CD4-positive, alpha-beta T cell treated with Interleukin-1 beta for 1 hour (primary cell): ENCODE measurements around the gene HOXB13.
"Not testable (repeated sequence)": the region's sequence is repeated elsewhere in the genome, so short reads cannot be mapped to it uniquely, and the experiment has no call there.

ENCODE experiments used
- DNase-seq, 2 donors: peaks; one replicate each; pipeline ENCODE4 v3.0.0-alpha.2; 2020 to 2022

HOXB13 gene

DNA sequence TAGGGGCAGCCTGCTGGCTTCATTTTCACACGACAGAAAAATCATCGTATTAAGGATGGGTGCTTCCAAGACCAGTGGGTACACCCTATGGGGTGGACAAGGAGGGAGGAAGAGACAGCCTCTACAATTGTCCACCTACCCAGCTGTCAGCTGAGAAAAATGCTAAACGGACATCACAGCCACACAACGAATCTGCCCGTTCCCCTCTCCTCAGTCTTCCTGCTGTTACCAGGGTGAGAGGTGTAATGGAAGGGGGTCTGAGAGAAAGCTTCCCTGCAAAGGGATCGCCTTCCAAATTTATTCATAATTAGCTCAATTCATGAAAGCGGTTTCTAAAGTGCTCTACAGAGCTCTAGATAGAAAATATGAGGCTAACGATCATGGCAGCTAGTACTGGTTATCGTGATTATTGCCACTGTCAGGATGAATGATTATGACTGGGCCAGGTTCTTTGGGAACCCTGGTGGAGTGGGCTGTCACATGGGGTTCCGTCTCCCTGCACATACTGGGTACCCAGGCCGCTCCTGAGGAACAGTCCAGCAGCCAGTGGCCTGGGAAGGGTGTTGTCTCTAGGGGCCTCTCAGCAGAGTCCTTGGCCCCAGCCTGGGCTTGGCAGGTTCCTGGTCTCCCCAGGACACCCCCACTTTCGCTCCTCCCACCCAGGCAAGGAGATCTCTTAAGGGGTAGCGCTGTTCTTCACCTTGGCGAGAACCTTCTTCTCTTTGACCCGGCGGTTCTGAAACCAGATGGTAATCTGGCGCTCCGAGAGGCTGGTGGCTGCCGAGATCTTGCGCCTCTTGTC, 2.2 kb downstream of the HOXB13 start:
- no peak for DNase-seq

DNA sequence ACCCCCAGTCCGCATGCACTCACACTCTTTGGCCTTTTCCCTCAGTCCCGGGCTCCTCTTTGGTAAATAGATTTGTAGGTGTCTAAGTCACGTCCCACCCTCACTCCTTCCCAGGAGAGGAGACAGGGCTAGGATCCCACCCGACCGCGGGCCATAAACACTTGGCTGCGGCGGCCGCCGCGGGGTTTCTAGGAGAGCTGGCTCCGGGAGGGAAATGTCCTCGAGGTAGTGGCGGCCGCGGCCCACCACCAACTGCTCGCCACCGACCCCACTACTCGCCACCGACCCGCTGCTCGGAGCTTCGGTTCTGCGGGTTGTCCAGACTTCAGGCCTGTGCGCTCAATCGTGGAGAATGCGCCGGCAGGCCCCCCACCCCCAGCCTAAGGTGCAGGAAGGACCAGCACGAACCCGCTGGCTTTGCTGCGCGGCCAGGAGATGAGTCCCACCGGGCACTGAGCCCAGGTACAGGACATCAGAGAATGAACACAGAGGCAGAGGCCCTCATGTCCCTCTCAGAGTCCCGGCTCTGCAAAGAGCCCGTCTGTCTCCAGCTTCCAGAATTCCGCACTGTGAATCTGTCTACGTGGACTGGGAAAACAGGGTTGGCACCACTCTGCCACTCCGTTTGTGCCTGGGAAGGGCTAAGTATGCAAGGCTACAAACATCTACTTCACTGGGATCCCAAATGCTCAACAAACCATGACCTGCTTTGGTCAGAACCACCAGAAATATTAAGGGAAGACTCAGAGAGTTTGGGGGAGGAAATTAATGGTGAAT, 3.1 kb downstream of the HOXB13 start:
- DNase-seq: no peak

DNA sequence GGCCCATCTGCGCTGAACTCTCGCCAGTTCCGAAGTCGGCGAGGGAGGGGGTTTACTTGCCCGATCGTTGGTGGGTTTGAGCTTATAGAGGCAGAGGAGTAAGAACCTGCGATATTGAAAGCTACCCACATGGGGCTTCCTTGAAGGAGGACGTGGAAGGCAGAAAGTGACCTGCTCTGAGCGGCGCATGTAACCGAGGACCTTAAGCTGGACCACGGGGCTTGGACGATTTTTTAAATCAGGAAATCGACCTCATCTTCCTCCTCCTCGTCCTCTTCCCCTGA, 3.6 kb downstream of the HOXB13 start:
- DNase-seq: no peak

DNA sequence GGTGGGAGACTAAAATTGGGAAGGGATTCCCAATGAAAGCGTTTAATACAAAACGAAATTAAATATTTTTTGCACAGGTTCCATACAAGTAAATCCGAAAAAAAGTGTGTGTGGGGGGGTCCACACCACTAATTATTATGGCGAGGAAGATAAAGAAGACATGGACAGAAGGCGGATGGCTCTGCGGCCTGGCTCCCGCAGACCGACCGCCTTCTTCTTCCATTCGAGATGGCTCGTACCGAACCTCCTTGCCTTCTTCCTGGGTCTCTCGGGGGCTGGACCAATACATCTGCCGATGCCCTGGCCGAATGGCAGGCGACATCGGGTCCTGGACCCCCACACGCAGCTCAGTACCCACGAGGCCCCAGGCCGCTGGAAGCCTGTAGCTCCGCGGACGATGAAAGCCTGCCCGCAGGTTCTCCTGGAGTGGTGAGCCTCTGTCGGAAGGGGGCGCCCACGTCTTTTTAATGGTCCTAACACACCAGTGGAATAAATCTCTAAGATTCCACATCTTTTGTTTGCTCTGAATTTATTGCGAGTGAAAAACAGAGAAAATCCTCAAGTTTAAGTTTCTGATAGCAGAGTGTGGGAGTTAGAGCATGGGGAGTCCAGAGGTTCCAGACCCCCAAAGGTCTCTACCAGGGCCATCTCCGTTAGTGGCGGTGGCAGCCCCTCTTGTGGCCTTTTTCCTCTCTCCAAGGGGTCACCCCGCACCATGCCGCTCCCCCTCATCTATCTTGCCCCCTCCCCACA, 4.1 kb downstream of the HOXB13 start:
- DNase-seq: peak; percentile 69 to 77

DNA sequence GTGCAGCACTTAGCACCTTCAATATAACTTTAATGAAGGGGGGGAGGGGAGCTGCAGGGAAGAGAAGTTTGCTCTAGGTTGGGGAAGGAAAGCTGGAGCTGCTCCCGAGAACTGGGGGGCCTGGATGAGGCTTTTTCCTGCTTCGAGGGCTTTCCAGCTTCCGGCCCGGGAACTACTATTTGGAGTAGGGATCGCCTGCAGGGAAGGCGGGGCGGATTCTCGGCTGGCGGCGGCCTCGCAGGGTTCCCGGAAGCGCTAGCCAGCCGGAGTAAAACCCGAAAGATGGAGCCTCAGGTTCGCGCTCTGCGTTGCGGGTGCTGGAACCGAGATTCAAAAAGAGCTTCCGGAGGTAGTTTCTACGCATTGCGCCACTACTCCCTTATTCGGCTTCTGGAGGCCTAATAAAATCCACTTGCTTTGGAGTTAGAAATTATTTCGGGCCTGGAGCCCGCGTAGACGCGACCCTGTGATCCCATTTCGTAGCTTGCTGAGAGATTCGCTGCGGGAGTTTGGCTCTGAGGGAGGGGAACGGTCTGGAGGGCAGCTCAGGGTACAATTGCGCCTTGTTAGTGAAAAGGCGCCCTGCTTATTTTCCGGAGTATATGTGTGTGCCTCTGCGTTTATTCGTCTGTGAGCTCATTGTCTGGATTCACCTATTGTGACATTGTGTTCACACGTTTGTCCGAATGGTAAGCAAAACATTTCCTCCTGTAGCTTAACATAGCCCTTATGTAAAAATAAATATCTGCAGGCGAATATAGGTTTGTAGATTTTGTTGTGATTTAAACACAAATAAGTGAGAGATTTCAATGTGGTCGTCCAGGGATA, 4.9 kb downstream of the HOXB13 start:
- DNase-seq: no peak

DNA sequence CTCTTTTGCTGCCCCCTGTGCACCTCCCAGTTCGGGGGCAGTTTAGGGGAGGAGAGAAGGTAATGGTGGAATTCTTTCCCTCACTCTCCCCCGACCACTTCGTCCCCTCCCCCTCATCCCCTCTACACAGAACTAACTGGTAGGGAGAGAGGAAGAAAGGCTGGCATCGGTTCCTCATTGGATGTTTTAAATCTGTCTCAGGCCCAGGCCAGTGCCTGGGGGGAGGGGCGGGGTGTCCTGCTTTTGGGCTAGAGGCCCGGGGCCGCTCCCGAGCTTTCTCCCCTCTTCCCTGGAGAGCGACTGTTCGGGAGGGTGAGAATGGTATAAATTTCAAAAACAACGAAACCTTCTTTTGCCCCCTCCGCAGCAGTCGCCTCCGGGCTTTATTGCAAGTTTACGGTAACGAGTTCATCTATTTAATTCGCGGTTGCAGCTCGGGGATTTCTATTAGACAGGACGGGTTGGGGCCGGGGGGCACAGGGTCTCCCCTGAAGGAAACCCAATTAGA, 5.6 kb downstream of the HOXB13 start, which contains the start of gene PRAC2:
Gene PRAC2, plus strand, starts transcription at position 271 of the 508 bp plus-strand sequence. CDS start 1,226 bp downstream, outside the sequence.
- DNase-seq: no peak

DNA sequence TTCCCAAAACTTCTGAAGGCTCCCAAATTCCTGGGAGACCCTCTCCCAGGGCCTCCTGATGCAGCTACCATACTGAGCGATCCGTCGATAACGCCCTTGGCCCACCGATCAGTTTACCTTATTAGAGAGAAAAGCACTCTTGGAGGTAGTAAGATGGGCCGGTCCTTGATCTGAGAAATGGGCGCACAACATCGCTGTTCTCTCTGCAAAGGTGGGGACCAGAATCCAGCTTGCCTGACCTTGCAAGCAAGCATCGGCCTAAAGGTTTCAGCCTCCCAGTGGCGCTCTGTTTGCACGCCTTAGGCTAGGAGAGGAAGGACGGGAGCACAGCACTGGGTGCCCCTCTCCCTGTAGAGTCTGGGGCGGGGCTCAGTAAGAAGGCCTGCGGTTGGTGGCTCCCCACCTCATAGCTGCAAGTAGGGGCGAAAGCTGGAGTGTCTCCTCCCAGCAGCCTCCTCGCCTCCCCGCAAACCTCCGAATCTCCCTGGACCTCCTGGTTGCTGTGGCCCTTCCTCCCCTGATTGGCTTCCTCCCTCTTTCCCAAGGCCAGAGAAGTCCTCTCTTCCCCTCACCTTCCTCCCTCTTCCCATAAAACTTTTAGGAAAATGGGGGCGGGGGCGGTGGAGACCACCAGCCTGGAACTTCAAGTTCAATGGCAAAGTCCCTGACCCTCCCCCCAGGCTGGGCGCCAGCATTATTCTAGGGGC, 6.2 kb downstream of the HOXB13 start, which contains the start of gene PRAC1:
Gene PRAC1, minus strand, starts transcription at position 318 of the 707 bp plus-strand sequence. Its CDS starts 126 bp downstream, at position 192.
- DNase-seq: no peak

DNA sequence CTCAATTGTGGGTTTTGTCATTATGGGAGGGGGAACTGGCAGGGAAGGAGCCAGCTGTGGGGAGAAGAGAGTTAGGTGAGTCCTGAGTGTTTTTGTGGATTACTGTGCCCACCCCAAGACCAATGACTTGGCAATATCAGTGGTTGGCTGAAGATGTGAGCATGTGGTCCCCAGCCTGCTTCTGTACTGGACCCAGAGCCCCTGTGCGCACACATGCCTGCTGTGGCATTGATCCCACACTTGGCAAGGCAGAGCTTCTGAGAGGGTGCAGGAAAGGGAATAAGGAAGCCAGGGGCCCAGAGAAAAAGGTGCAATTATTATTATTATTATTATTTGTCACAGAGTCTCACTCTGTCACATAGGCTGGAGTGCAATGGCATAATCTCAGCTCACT, 7.5 kb downstream of the HOXB13 start:
- DNase-seq: no peak

DNA sequence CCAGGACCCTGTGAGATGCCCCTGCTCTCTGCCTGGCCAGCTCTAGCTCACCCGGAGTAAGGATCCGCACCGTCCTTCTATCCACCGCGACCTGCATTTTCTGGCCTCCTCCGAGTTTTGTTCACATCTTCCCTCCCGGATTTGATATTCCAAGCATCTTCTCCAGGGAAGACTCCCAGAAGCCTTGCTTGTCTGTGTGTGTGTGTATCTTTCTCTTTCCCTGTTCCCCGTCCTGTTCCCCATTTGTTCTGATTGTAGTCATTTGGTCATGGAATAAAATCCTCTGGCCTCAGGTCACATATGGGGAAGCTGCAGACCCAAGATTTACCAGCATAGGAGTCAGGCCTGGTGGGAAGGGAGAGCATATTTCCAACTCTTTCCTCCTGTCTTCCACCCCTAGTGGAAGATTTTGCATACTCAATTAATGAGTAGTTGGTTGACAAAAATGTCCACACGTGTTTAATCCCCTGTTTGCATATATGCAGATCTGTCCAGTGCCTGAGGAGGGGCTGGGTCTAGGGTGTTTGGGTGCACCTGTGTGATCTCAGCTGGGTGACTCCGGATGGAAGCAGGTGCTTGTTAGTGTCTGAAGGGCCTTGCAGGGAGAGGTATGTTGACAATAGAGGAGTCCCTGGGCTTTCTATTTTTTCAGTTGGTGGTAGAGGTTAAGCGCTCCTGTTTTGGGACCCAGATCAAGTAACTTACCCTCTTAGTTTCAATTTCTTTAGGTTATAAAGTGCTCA, 8.1 kb downstream of the HOXB13 start:
- DNase-seq: no peak

DNA sequence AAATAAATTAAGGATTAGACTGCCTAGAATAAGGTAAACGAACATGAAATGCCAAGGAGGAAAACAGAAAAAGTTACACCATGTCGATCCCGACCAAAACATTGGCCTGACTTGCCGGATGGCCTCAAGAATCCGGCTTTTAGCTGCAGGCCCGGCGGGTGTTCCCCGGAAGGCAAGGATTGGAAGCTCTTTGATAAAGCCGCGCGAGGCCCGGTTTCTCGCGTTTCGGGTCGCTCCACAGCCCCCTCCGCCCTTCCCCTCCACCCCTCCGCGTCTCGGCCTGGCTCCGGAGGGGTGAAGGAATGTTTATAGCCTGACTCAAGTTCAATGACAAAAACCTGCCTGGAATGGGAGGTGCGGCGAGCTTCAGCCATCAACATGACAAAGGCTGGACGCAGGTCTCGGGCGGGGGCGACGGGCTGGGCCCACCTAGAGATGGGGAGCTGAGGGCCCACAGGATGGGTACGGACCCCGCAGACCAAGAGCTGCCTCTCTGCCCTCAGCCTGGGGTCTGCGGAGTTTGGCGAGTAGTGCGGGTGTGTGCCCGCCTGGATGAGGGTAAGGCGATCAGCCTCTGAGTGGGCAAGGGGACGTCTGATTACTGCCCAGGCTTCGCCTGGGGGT, 8.8 kb downstream of the HOXB13 start:
- no peak for DNase-seq

DNA sequence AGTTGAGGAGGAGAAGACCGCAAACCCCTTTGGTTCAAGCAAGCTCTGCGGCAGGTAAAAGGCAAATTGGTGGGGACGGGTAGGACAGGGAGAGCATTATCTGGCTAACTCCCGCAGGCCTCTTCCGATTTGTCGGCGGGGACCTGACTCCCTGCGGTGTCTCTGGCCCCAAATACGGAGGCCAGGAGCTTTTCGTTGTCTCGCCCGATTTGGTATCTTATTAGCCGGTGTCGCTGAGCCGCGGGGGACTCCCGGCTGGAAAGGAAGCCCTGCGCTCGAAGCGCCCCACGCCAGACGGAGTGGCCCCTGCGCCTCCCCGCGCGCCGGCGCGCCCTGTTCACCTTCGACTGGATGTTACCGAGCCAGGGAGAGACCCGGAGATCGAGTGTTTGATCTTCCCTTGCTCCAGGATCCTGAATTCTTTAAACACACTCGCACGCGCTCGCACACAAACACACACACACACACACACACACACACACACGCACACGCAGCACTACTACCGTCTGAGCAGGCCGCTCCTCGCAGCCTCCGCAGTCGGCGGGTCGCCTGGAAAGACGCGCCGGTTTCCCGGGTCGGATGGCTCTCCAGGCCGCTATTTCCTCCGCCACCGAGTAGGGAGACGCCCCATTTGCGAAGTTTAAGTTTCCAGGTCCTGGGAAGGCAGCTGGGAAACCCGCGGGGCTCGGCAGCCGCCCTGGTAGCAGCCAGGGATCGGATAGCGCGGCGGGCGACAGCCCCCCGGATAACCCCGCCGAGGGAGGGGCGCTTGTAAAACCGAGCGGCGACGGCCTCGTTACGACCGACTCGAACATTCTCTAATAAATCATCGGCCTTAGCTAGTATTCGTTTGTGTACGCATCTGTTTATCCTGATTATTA, 9.5 kb downstream of the HOXB13 start:
- DNase-seq: no peak

DNA sequence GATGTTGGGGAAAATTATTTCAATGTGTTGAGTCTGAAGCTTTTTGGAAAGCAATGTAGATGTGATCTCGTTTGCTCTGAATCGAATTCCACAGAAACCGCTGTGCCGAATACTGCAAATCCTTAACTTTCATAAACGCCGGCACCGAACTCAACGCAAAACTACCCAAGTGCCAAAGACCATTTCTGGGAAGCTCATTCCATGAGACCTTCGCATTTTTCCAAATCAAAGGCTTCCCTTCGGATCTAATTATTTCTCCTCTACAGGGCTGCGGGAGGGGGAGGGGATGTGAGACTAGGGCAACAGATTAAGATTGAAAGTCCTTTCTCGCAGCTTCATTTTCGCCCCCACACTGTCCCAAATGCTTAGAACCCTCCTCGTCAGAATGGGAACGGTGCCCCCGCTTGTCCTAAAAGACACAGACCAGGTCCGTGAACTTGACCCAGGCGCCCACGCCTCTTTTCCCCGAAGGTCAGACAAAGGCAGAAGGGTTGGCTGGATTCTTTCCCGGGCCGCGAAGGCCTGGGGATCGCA, 10.3 kb downstream of the HOXB13 start:
- DNase-seq: no peak

DNA sequence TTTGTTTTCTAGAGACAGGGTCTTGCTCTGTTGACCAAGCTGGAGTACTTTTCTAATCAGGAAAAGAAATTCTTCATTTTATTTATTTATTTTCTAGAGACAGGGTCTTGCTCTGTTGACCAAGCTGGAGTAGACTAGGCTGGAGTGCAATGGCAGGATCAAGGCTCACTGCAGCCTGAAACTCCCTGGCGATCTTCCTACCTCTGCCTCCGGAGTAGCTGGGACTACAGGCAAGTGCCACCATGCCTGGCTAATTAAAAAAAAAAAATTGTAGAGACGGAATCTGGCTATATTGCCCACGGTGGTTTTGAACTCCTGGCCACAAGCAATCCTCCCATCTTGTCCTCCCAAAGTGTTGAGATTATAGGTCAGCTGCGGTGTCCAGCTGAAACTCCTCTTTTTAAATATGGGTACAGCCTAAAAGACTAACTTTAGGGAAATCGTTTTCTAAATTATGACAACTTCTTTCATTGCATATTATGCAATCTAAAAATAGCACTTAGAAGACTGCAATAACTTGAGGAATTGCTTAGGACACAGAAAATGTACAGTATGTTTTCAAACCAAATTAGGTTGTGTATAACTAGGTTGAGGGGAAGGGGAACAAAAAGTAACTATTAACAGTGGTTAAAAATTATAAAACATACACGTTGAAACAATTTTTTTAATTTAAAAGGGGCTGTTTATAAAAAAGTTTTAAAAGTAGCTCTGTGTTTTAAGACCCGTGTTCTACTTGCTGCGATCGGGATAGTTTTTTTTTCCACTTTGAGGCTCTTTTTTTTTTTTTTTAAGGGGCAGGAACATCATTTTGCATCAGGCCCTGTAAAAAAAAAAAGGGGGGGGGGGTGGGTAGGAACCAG, 11.0 kb downstream of the HOXB13 start:
- DNase-seq: no peak

DNA sequence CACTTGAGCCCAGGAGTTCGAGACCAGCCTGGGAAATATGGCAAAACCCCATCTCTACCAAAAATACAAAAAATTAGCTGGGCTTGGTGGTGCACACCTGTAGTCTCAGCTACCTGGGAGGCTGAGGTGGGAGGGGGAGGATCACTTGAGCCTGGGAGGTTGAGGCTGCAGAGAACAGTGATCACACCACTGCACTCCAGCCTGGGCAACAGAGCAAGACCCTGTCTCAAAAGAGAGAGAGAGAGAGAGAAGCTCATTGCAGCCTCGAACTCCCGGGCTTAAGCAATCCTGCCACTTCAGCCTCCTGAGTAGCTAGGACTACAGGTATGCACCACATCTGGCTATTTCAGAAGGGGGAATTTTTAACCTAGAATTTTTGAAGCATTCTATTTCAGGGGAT, 12.0 kb downstream of the HOXB13 start:
- not testable (repeated sequence) for DNase-seq

DNA sequence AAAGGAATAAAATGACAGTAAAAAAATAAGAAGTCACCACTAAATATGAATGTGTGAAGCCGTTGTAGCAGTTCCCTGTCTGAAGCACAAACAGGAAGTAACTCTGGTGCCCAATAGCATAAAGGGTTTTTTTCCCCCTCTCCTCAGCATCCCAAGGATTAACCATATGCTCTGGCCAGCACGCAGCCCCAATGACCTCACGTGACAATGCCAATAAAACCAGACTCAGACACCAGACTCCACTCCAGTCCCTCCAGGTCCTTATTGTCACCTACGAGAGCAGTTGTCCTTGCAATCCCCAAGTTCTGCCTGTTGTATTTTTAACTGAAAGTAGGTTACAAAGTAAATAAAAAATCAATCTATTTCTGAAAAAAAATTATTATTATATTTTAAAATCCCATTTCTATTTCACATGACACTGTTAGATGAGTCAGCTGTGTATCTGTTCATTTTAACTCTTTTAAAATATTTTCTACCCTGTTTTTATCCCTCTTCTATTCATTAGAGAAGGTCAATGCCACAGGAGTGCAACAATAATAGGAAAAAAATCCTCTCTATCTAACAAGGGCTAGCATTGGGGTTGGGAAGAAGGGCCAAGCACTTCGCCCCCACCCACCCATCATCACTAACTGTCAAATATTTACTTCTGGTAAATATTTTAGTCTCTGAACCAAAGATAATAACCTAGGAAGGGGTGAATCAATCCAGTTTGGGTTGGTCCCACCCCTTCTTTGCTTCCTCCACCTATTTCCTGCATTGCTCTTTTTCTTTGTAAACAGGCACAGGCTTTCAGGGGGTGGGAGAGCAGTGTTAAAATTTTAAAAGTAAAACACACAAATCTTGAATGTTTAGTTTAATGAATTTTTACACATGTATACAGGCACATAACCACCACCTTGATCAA, 12.8 kb downstream of the HOXB13 start:
- DNase-seq: no peak

DNA sequence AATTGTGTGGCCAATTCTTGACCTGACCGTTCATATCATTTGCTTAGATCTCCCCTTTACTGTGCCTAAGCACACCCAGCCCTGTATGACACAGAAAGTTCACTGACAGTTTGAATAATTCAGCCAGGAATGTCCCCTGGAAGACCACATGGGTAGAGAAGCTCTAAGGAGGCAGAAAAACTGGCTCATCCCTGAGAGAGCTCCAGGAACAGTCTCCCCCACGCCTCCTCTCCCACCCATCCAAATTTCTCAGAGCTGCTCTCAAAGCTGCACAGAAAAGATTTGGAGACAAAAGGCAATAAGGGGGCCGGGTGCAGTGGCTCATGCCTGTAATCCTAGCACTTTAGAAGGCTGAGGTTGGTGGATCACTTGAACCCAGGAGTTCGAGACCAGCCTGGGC, 17.4 kb downstream of the HOXB13 start:
- no peak for DNase-seq
